Skeletal muscle tissue (tissue), 4 donors: ENCODE data around the gene CD6. TPM values are rescaled to one million over a fixed set of nuclear protein-coding genes. Genes with fewer than 3 reads are reported as not detected.

Experiments used
- H3K27ac ChIP-seq: one replicate; pipeline ENCODE4 v1.7.0; 2013; ENCODE audit warnings: mild to moderate bottlenecking, low read depth, low read length, inconsistent platforms
- H3K27me3 ChIP-seq, 3 donors: one replicate each; pipeline ENCODE4 v1.7.0; 2013; ENCODE audit warnings: low read length in 3 of 3; ENCODE audit not compliant: control insufficient read depth in 3 of 3, insufficient read depth in 3 of 3
- H3K36me3 ChIP-seq, 3 donors: one replicate each; pipeline ENCODE4 v1.7.0; 2013; ENCODE audit warnings: low read length in 3 of 3; ENCODE audit not compliant: control insufficient read depth in 3 of 3, insufficient read depth in 3 of 3
- H3K4me1 ChIP-seq, 3 donors: one replicate each; pipeline ENCODE4 v1.7.0; 2013; ENCODE audit warnings: low read length in 3 of 3, mild to moderate bottlenecking in 3 of 3; ENCODE audit not compliant: control insufficient read depth in 3 of 3, insufficient read depth in 3 of 3
- H3K4me3 ChIP-seq, 3 donors: one replicate each; pipeline ENCODE4 v1.7.0; 2013; ENCODE audit warnings: low read length in 3 of 3
- H3K9ac ChIP-seq, 3 donors: one replicate each; pipeline ENCODE4 v1.7.0; 2013; ENCODE audit warnings: low read length in 3 of 3, mild to moderate bottlenecking in 3 of 3, moderate library complexity in 2 of 3, low read depth in 1 of 3
- H3K9me3 ChIP-seq, 3 donors: one replicate each; pipeline ENCODE4 v1.7.0; 2013; ENCODE audit warnings: low read length in 3 of 3; ENCODE audit not compliant: control insufficient read depth in 3 of 3
- total RNA-seq: library from RNA; depleted of rRNA; stranded (reverse); fragments of >200 nt; gene quantifications from one replicate; pipeline ENCODE4 v1.2.3, GENCODE V29; 2014
- donor health status: Osteomylitis.

Gene CD6
- total RNA-seq, 1 donor from 2014 or later = under 0.01 TPM

- H3K4me3 ChIP-seq = no peak overlapping the region
- no peaks in the 10 kb centered on the region for H3K27me3 ChIP-seq
- H3K36me3 ChIP-seq = peaks cover 0 to 39% (median 2%) of the 10 kb centered on the region in 3 donors
- no peaks in the 10 kb centered on the region for H3K9me3 ChIP-seq
- no peak overlapping the region for H3K9ac ChIP-seq
- H3K27ac ChIP-seq = no peak overlapping the region
- H3K4me1 ChIP-seq = peaks cover 0 to 11% (median 7%) of the 10 kb centered on the region in 3 donors
Measured at GRCh38 chr11:60941371-60942119, 29.9 kb upstream of the CD6 start.

- Histone ChIP-seq H3K36me3 (peaks cover 0 to 40% (median 2%) of the 10 kb centered on the region in 3 donors), H3K27me3 (no peaks in the 10 kb centered on the region), H3K4me1 (peaks cover 0 to 7% (median 5%) of the 10 kb centered on the region in 3 donors), H3K9ac (no peak overlapping the region), H3K9me3 (no peaks in the 10 kb centered on the region), H3K4me3 (no peak overlapping the region), H3K27ac (no peak overlapping the region)
Measured at GRCh38 chr11:60942219-60942618, 29.3 kb upstream of the CD6 start.

DNA sequence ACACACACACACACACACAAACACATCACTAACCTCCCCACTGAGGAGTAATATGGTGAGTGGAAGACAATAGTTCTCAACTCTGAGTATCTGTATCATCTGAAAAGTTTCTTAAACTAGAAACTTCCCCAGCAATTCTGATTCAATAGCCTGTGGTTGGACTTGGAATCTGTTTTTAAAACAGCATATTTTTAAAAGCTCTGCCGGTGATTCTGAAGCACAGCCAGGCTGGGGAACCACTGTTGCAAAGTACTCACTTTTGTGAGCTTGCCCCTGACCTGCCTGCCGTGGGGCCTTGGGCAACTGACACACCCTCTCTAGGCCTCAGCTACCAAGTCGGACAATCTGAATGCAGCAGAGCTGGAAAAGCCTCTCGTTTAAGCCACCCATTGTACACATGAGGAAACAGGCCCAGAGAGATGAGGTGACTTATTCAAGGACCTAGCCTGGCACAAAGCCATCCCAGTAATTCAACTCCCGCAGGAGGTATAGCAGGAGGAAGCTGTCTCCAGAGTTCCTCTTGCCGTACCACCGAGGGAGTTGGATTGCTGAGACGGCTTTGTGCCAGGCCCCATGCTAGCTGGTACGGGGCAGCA lies 28.4 kb upstream of the CD6 start:
- Histone ChIP-seq H3K27me3 (no peaks in the 10 kb centered on the region), H3K36me3 (peaks cover 0 to 40% (median 2%) of the 10 kb centered on the region in 3 donors), H3K9me3 (no peaks in the 10 kb centered on the region), H3K9ac (no peak overlapping the region), H3K4me3 (no peak overlapping the region), H3K4me1 (peaks cover 0 to 7% (median 0%) of the 10 kb centered on the region in 3 donors), H3K27ac (no peak overlapping the region)

- H3K27me3 ChIP-seq = no peaks in the 10 kb centered on the region
- peaks cover 0 to 7% (median 0%) of the 10 kb centered on the region in 3 donors for H3K4me1 ChIP-seq
- no peak overlapping the region for H3K9ac ChIP-seq
- H3K4me3 ChIP-seq = no peak overlapping the region
- peaks cover 0 to 33% (median 2%) of the 10 kb centered on the region in 3 donors for H3K36me3 ChIP-seq
- H3K27ac ChIP-seq = no peak overlapping the region
- no peaks in the 10 kb centered on the region for H3K9me3 ChIP-seq
Measured at GRCh38 chr11:60944490-60945294, 26.8 kb upstream of the CD6 start.

- Histone ChIP-seq H3K36me3 (peaks cover 0 to 29% (median 2%) of the 10 kb centered on the region in 3 donors), H3K9me3 (no peaks in the 10 kb centered on the region), H3K9ac (no peak overlapping the region), H3K27ac (no peak overlapping the region), H3K27me3 (no peaks in the 10 kb centered on the region), H3K4me1 (peaks cover 0 to 7% (median 3%) of the 10 kb centered on the region in 3 donors), H3K4me3 (no peak overlapping the region)
Measured at GRCh38 chr11:60945295-60945667, 26.2 kb upstream of the CD6 start.

DNA sequence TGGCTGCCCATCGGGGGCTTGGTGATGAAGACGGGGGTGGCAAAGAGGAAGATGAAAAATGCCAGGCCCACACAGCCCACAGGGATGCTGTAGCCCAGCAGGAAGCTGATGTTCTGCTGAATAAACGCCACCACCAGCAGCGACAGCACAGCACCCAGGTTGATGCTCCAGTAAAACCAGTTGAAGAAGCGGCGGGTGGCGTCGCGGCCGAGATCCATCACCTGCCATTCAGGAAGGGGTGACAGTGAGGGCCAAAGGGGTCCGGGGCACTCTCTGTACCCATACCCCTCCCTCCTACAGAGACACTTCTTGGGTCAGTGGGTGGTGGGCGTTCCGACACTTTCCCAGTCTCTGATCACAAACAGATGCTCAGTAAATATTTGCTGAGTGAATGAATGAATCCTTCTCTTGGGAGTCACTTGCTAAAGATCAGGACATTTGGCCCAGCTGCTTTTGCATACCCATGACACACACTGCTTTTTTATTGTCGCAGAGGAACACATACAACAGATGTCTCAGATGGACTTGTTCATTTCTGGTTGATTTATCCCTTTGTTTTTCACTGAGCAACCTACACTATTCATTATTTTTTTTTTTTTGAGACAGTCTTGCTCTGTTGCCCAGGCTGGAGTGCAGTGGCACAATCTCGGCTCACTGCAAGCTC lies 24.7 kb upstream of the CD6 start:
- Histone ChIP-seq H3K9ac (no peak overlapping the region), H3K27ac (no peak overlapping the region), H3K4me1 (peaks cover 0 to 12% (median 6%) of the 10 kb centered on the region in 3 donors), H3K9me3 (no peaks in the 10 kb centered on the region), H3K36me3 (peaks cover 0 to 23% (median 2%) of the 10 kb centered on the region in 3 donors), H3K4me3 (no peak overlapping the region), H3K27me3 (peaks cover 0 to 6% (median 4%) of the 10 kb centered on the region in 3 donors)

- Histone ChIP-seq H3K27me3 (peaks cover 0 to 8% (median 4%) of the 10 kb centered on the region in 3 donors), H3K9me3 (no peaks in the 10 kb centered on the region), H3K9ac (peak overlapping the region in 1 of 3 donors; percentile 33), H3K36me3 (peaks cover 0 to 13% (median 0%) of the 10 kb centered on the region in 3 donors), H3K27ac (no peak overlapping the region), H3K4me3 (no peak overlapping the region), H3K4me1 (peaks cover 4 to 12% (median 10%) of the 10 kb centered on the region in 3 donors)
Measured at GRCh38 chr11:60947700-60948099, 23.8 kb upstream of the CD6 start.

DNA sequence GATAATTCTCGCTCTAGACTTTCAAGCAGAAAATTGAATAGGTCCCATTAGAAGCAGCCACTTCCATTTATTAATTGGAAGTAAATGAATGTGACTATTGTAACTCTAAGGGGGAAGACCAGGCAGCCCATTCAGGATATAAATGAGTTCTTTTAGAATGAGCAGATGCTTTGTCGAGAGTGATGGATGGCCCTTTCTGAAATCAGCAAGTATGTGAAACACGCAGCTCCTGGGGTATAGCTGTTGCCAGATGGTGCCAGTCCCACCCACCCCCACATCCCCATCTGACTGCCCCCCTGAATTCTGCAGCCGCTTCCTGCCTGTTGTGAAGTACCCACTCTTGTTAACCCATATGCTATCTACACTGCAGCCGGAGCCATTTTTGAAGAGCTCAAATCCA lies 23.2 kb upstream of the CD6 start:
- Histone ChIP-seq H3K27me3 (peaks cover 0 to 11% (median 4%) of the 10 kb centered on the region in 3 donors), H3K9me3 (no peaks in the 10 kb centered on the region), H3K36me3 (peaks cover 0 to 8% (median 0%) of the 10 kb centered on the region in 3 donors), H3K4me1 (peaks cover 7 to 14% (median 11%) of the 10 kb centered on the region in 3 donors), H3K27ac (no peak overlapping the region), H3K4me3 (no peak overlapping the region), H3K9ac (no peak overlapping the region)

- no peak overlapping the region for H3K27ac ChIP-seq
- H3K9ac ChIP-seq = no peak overlapping the region
- H3K36me3 ChIP-seq = peaks cover 0 to 8% (median 0%) of the 10 kb centered on the region in 3 donors
- peaks cover 0 to 11% (median 4%) of the 10 kb centered on the region in 3 donors for H3K27me3 ChIP-seq
- H3K4me3 ChIP-seq = peak overlapping the region in 2 of 3 donors; percentile 10 to 51
- peaks cover 7 to 14% (median 11%) of the 10 kb centered on the region in 3 donors for H3K4me1 ChIP-seq
- no peaks in the 10 kb centered on the region for H3K9me3 ChIP-seq
Measured at GRCh38 chr11:60950024-60950423, 21.5 kb upstream of the CD6 start.
